GM21381 (cell line): ENCODE results near the gene PFDN5.

ENCODE experiments used
- ATAC-seq: cut with Tn5 transposase; IDR thresholded peaks from one replicate; pipeline ENCODE4 v1.9.1; 2021; ENCODE audit warnings: mild to moderate bottlenecking, moderate library complexity; ENCODE audit not compliant: unreplicated experiment

PFDN5 gene

DNA sequence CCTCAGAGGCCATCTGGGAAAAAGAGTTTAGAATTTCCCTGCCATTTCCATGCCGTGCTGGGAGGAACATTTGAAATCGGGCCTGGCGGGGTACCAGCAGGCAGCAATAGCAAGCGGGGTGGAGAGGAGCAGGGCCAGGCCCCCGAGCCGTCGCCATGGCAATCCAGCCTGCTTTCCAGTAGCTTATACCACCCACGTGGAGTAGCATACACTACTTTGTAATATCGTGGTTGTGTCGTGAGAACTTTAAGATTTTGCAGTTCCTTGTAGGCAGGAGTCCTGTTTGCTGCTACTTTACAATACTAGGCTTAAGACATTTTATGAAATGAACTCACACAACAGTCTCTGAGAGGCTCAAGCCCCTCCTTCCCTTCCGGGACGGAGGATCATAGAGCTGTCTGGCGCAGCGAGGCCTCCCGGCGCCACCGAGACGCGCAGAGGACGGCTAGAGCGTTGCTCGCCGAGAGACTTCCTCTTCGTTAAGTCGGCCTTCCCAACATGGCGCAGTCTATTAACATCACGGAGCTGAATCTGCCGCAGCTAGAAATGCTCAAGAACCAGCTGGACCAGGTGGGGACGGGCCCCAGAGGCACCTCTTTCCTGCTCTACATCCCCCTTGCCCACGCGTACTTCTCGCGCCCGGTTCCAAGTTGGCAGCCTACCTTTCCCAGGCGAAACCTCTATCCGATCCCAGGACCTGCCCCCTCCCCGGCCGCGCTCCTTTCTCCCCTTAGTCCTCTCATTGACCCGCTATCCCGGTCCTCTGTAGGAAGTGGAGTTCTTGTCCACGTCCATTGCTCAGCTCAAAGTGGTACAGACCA, at the start of gene PFDN5:
Gene PFDN5 (plus strand): TSS at position 473 of the 821 bp plus-strand sequence. CDS start 26 bp downstream, at position 499.
- peak; percentile 77 for ATAC-seq

DNA sequence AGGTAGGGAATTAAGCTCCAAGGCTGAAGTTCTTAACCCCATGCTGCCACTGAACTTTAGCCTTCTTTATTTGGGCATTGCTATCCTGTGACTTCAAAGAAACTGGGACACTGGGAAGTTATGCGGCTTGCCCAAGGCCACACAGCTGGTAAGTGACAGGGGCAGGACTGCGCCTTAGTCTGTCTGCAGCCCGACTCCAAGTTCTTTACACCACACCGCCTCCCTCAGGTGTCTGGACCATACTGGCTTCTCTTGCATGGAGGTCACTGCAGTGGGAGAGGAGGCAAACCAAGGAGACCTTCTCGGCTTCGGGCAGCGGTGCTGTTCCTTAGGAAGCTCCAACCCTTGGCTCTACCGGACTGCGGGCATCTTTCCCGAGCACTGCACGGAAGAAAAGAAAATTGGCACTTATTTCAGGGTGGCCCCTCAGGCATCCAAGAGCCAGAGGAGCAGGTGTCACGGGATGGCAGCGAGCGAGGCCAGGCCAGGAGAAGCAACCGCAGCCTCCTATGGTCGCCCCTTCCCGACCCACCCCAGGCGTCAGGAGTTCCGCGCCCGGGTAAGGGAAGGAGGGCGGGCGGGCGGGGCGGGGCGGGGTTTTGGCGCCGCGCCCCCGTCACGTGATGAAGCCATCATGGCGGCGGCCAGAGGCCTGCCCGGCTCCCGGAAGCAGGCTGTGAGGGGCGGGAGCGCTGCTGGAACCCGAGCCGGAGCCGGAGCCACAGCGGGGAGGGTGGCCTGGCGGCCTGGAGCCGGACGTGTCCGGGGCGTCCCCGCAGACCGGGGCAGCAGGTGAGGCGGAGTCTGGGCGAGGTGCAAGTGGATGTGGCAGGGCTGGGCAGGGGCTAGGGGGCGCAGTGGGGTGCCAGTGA, 43.6 kb upstream of the PFDN5 start:
- ATAC-seq = peak; percentile 82

DNA sequence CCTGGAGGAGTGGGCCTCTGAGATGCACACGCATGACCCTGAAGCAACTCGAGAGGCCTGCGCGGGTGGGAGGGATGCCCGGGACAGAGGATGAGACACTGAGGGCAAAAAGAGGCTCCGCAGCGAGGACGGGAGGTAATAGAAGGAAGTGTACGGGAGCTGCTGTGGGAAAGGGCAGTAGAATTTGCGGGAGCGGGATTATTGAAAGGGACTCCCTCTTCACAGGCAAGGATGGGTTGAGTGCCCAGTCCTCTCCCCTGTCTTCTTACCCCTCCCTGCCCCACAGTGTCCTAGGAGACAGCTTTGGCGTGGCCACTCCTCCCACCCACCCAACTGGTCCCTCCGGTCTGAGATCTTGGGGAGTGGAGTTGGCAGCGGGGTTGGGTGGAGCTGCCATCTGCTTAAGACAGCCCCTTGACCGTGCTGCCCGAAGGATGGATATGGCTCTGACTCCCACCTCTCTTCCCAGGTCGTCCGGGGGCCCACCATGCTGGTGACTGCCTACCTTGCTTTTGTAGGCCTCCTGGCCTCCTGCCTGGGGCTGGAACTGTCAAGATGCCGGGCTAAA, 42.9 kb upstream of the PFDN5 start:
- ATAC-seq = peak; percentile 4

DNA sequence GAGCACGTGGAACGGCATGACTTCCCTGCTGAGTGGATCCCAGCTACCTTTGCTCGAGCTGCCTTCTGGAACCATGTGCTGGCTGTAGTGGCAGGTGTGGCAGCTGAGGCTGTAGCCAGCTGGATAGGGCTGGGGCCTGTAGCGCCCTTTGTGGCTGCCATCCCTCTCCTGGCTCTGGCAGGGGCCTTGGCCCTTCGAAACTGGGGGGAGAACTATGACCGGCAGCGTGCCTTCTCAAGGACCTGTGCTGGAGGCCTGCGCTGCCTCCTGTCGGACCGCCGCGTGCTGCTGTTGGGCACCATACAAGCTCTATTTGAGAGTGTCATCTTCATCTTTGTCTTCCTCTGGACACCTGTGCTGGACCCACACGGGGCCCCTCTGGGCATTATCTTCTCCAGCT, 42.0 kb upstream of the PFDN5 start:
- ATAC-seq = no peak

DNA sequence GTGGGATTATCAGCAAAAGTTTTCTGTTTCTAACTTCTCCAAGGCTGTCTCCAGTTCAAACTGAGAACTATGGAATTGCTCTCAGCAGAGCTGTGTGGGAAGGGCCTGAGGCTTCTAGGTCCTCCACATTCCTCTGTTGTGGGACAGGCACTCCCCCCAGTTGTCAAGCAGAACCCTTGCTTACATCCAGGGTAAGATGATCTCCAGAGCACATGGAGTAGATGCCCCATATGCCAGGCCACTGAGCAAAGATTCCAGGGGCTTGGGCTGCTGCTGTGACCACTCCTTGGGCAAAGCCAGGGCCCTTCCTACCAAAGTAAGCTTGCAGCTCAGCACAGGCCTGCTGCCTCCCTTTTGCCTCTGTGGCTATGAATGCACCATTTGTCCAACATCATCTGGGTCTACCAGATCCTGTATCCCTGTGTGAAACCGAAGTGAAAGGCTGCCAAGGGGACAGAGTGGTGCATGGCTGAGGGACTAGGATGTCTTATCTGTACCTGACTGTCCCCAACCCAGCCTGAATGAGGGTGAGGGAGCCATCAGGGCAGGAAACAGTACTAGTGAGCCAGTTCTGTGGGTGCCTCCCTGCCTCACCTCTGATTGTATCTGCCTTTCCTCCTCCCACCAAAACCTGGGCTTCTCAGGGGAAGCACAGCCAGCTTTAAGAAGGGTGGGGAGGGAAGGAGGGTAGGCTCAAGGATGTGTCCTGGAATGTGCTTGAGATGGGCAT, 40.4 kb upstream of the PFDN5 start:
- no peak for ATAC-seq

DNA sequence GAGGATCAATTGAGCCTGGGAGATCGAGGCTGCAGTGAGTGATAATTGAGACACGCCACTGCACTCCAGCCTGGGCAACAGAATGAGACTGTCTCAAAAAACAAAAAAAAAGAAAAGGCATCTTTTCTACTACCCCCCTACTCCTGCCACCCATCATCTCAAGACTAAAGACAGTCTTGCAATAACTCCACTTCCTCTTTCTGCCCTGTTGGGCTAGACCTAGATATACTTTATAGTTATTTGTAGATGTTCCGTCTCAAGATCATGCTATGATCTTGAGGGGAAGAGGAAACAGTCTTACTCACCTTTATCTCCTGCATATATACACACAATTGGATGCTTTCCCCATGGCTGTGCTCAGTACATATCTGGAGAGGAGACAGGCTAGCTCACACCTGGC, 39.3 kb upstream of the PFDN5 start:
- no peak for ATAC-seq

DNA sequence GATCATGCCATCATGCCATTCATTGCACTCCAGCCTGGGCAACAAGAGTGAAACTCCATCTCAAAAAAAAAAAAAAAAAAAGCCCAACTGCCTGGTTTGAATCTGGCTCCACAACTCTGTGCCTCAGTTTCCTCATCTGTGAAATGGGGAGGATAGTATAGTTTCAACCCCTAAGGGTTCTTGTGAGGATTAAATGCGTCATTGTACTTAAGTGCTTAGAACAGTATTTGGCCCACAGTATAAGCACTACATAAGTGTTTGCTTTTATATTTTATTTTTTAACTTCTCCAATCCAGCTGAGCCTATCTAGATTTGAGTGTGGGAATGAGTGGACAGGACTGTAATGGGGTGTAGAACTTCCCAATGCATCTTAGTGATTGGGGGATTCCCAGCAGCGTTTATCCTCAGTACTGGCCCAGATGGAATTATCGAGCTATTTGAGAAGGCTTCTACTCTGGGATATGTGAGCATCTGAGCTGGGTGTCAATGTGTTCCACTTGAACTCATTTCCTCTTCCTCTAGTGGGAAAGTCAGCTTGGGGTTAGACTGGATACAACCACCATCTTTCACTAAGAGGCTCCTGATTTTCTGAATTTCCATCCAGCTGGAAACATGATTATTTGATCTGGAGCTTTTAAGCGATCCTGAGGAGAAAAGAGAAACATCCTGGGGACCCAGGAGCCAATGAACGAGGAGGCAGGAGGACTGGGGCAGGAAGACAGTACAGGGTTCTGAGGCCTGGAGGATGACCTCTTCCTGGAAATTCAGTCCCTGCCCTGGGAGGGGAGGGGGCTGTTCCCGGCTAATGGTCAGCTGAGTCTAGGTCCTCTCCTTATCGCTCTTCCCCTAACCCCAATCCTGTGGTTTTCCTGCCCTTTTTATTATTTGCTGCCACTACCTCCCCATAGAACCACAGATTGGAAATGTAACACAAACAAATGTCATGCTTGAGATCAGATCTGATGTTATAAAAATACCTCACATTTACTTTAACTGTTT, 36.5 kb upstream of the PFDN5 start:
- no peak for ATAC-seq

DNA sequence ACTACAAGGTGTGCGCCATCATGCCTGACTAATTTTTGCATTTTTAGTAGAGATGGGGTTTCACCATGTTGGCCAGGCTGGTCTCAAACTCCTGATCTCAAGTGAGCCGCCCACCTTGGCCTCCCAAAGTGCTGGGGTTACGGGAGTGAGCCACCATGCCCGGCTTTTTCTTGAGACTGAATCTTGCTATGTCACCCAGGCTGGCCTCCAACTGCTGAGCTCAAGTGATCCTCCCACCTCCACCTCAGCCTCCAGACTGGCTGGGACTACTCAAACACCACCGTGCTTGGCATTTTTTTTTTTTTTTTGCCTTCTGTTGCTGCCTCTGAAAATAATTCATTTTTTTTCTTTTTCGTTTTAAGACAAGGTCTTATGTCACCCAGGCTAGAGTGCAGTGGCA, 35.5 kb upstream of the PFDN5 start:
- no peak for ATAC-seq

DNA sequence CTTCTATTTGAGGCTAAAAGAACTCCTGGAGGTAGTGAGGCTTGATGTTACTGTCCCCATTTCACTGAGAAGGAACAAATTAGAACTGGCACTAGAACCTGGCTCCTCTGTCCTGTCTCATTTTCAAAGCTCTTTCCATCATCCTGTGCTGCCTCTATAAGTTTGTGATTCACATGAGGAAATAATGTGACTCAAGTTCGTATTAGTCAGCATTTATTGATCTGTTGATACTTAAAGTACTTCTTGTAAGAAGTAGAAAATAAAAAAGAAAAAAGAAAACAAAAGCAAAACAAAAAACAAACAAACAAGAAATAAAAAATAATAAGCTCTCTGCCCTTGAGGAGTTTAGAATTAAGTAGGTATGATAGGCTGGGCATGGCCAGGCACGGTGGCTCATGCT, 29.6 kb upstream of the PFDN5 start:
- no peak for ATAC-seq

DNA sequence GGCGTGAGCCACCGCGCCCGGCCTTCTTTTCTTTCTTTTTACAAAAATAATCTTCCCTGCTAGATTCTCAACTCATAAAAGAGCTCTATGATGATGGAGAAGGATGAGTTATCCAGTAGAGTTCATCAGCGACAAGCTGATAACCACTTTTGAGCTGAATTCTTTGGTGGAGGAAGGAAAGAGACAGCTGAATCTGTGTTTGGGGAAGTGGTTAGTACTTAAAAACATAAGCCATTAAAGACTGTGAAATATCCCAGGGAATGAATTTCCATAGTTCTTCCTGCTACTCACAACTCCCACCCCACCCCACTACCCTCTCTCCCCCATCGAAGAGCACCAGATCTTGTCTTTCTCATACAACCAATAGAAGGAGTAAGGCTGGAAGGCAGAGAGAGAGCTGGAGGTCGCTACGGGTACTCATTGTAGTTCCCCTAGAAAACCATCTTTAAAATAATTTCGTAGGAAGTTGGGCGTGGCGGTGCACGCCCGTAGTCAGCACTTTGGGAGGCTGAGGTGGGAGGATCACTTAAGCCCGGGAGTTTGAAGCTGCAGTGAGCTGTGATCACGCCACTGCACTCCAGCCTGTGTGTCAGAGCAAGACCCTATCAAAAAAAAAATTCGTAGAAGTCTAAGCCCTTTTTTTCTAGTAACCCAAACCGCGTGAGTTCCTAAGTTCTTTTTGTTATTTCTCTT, 27.9 kb upstream of the PFDN5 start:
- ATAC-seq = no peak

DNA sequence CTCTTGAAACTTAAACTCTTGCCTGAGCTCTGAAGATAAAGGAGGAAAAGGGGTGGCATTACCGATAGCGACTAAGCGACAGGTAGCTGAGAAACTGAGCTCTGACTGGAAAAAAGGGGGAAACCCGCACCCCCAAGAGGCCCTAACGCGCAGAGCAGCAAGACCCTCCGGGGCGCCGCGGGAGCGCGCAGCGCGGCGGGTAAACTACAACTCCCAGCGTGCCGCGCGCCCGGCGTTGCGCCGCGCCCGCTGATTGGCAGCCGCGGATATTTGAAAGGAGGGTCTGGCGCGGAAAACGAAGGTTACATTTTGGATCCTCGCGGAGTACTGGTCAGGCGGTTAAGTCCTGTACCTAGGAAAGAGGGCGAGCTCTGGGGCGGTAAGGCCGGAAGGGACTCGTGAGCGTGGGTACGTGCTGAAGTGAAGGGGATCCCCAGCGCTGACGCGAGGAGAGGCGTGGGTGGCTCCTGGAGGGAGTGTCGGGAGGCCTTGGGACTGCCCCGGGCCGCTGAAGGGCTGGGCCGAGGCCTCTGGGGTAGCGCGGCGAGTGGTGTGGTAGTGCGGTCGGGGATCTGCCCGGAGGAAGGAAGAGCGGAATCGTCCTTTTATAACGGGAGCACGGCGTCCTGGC, 27.2 kb upstream of the PFDN5 start, which contains the start of gene ESPL1:
Gene ESPL1 (plus strand): TSS at position 301 of the 631 bp plus-strand sequence. CDS start 468 bp downstream, outside the sequence.
- ATAC-seq = peak; percentile 83

DNA sequence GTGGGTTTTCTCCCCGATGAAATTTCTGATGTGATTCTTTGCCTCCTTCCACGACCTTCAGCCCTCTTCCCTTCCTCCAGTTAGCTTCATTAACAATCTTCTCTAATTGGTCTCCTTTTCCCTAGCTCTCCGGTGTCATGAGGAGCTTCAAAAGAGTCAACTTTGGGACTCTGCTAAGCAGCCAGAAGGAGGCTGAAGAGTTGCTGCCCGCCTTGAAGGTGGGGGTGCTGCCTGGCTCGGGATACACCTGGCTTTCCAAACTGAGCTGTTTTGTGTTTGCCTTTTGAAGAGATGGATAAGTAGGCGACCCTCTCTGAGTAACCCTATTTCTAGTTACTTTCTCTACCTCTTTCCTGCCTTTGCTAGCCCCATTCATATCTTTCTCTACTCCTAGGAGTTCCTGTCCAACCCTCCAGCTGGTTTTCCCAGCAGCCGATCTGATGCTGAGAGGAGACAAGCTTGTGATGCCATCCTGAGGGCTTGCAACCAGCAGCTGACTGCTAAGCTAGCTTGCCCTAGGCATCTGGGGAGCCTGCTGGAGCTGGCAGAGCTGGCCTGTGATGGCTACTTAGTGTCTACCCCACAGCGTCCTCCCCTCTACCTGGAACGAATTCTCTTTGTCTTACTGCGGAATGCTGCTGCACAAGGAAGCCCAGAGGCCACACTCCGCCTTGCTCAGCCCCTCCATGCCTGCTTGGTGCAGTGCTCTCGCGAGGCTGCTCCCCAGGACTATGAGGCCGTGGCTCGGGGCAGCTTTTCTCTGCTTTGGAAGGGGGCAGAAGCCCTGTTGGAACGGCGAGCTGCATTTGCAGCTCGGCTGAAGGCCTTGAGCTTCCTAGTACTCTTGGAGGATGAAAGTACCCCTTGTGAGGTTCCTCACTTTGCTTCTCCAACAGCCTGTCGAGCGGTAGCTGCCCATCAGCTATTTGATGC, 26.4 kb upstream of the PFDN5 start:
- no peak for ATAC-seq

DNA sequence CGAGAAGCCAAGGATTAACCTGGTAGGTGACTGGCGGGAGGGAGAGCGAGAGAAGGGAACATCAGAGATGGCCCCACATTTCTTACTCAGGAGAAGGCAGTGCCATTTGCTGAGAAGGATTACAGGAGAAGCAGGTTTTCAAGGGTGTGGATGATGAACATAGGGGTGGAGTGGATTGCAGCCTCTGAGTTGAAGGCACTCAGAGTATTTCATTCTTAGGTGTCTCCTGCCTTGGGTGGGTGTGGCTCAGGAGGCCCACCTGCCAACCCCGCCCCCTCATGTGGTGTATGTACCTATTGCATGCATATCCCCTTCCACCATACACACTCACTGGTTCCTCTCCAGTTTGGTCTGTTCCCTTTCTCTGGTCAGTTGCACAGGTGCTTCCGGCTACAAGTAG, 20.9 kb upstream of the PFDN5 start:
- no peak for ATAC-seq

DNA sequence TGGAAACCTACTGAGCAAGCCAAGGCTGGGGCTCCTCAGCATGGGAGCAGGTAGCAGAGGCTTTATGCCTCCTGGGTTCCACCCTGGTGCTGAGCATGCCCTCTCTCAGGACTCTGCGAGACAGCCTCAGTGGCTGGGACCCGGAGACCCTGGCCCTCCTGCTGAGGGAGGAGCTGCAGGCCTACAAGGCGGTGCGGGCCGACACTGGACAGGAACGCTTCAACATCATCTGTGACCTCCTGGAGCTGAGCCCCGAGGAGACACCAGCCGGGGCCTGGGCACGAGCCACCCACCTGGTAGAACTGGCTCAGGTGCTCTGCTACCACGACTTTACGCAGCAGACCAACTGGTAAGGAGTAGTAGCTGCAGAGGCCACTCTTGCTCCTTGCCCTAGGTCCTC, 18.8 kb upstream of the PFDN5 start:
- no peak for ATAC-seq

DNA sequence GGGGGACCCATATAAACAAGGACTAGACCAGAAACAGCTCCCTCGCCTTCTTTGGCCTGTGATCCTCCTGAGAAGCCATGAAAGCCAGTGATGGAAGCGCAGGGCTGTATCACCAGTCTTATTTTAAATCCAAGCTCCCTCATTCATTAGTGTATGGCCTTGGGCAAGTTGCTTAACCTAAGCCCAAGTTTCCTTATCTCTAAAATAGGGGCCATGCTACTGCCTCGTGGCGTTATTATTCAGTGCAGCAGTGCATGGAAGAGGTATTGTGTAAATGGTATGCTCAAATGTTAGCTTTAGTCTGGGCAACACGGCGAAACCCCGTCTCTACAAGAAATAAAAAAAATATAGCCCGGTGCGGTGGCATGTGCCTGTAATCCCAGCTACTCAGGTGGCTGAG, 17.4 kb upstream of the PFDN5 start:
- ATAC-seq = no peak

DNA sequence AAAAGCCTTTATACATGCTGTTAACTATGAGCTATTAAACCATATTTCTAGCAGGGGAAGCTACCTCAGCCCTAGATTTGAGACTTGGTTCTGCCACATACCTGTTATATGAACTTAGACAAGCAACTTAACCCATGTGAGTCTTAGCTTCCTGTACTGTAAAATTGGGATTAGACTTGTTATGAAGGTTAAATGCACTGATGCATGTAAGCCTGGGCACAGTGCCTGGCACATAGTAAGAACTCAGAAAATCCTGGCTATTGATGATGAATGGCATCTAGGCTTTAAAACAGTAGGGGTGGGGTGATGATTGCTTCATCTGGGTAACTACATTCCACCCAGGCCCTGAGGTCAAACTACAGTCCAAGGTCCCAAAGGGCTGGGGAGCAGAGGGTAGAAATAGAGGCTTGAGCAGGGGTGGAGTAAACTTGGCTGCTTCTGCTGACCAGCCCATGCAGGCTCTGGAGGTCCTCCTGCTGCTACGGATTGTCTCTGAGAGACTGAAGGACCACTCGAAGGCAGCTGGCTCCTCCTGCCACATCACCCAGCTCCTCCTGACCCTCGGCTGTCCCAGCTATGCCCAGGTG, 16.0 kb upstream of the PFDN5 start:
- no peak for ATAC-seq

DNA sequence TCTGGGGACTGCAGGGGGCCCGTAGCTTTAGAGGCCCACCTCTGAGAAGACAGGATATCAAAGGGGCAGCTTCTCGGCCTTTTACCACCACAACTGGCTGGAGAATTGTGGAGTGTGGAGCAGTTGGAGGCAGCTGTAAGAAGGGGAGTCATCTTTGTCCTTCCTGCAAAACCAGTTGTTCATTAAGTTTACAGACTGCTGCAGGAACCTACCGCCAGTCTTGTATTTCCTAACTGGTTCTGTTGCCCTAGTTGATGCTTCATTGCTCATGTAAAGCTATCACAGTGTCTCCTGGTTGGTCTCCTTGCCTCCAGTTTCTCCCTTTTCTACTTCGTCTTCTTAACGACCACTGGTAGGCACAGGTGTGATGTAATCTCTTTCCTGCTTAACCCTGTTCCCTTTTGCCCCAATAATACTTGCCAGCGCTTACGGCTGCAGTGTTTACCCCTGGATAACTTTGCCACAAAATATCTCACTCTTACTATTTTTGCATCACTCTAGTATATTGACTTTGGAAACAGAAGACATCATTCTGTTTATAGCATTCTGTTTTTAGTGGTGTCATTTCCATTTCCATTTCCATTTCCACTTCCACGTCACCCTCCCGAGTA, 15.3 kb upstream of the PFDN5 start:
- ATAC-seq = no peak
